GM12878 (cell line): Measurements from ENCODE around the gene PEMT. TPM values are rescaled to one million over a fixed set of nuclear protein-coding genes. Genes with fewer than 3 reads are reported as not detected.

Source experiments
- ATAC-seq: fragments of 200-7000 bp; cut with Tn5 transposase; 3 replicates; pipeline ENCODE4 v1.9.1; 2020; ENCODE audit warnings: mild to moderate bottlenecking, moderate library complexity
- BruUV-seq: library from RNA; stranded (reverse); fragments of 400-500 nt; replicated peaks from 2 replicates; lab custom pipeline; 2021; lab: Mats Ljungman, UMichigan
- CTCF ChIA-PET: fragments of 300-600 bp; sonication (Branson Sonifier 250); formaldehyde crosslinking; extraction: SDS; loops from one replicate; lab custom pipeline; 2021; ENCODE audit warnings: inconsistent platforms; lab: Yijun Ruan, JAX
- POLR2A ChIA-PET: fragments of 350-600 bp; formaldehyde crosslinking; extraction: SDS; loops from one replicate; lab custom pipeline; 2021; ENCODE audit warnings: inconsistent platforms; lab: Charles Lee
- RAD21 ChIA-PET: fragments of 300-600 bp; sonication (Branson Sonifier 250); formaldehyde crosslinking; loops from one replicate; lab custom pipeline; 2023; ENCODE audit warnings: antibody characterized with exemption; ENCODE audit not compliant: unreplicated experiment; lab: Charles Lee
- SMC1A ChIA-PET: fragments of 300-600 bp; sonication (Branson Sonifier 250); formaldehyde crosslinking; loops from one replicate; lab custom pipeline; 2023; ENCODE audit not compliant: unreplicated experiment, uncharacterized antibody; lab: Charles Lee
- DNase-seq: peaks from one replicate; pipeline ENCODE4 v3.0.0-alpha.2; 2011; ENCODE audit warnings: low read depth, low spot score
- FAIRE-seq: peaks from 3 replicates; lab custom pipeline; 2011; peaks lifted over from hg19 to GRCh38; lab: Jason Lieb, UNC
- H2AFZ ChIP-seq: 2 replicates; pipeline ENCODE4 v1.6.0; 2011; ENCODE audit warnings: low read depth, low read length, control low read depth; ENCODE audit not compliant: control insufficient read depth
- H3K27ac ChIP-seq: 2 replicates; pipeline ENCODE4 v1.5.1; 2011; ENCODE audit warnings: control low read depth; ENCODE audit not compliant: control insufficient read depth, insufficient read depth
- H3K27me3 ChIP-seq, 2 experiments: replicated peaks in 1 of 2; 2 replicates each; pipeline versions ENCODE4 v1.6.0 to v1.6.1; 2011; ENCODE audit warnings: low read length in 1 of 2; ENCODE audit not compliant: control insufficient read depth in 2 of 2, insufficient read depth in 2 of 2
- H3K36me3 ChIP-seq, 2 experiments: 2 replicates each; pipeline ENCODE4 v1.5.1; 2011; ENCODE audit warnings: low read length in 1 of 2; ENCODE audit not compliant: control insufficient read depth in 2 of 2, insufficient read depth in 2 of 2
- H3K4me1 ChIP-seq: 2 replicates; pipeline ENCODE4 v1.6.1; 2011; ENCODE audit warnings: mild to moderate bottlenecking, low read length, moderate library complexity, mixed read lengths; ENCODE audit not compliant: control insufficient read depth, insufficient read depth
- H3K4me2 ChIP-seq: 2 replicates; pipeline ENCODE4 v1.6.0; 2011; ENCODE audit warnings: control low read depth; ENCODE audit not compliant: control insufficient read depth, insufficient read depth
- H3K4me3 ChIP-seq: fragments of 200-600 bp; sonication (generic); 2 replicates; pipeline ENCODE4 v1.5.1; 2016
- H3K79me2 ChIP-seq: 2 replicates; pipeline ENCODE4 v1.6.0; 2011; ENCODE audit warnings: low read length; ENCODE audit not compliant: control insufficient read depth, insufficient read depth
- H3K9ac ChIP-seq: 2 replicates; pipeline ENCODE4 v1.8.0; 2011; ENCODE audit warnings: low read length, control low read depth, mixed read lengths; ENCODE audit not compliant: control insufficient read depth, insufficient read depth
- H3K9me3 ChIP-seq: replicated peaks from 3 replicates; pipeline ENCODE4 v1.5.1; 2011; ENCODE audit warnings: mild to moderate bottlenecking, low read length; ENCODE audit not compliant: control insufficient read depth, insufficient read depth
- H4K20me1 ChIP-seq: 2 replicates; pipeline ENCODE4 v1.6.0; 2011; ENCODE audit not compliant: control insufficient read depth, insufficient read depth
- CHD4 ChIP-seq: fragments of 200-600 bp; sonication (generic); IDR thresholded peaks from 2 replicates; pipeline ENCODE4 v1.6.1; 2016; ENCODE audit warnings: mild to moderate bottlenecking
- ELK1 ChIP-seq: IDR thresholded peaks from 2 replicates; pipeline ENCODE4 v1.6.1; 2012; ENCODE audit warnings: low read depth, low read length, improper control_type of control experiment
- IKZF1 ChIP-seq: fragments of 450-650 bp; conservative IDR thresholded peaks from 2 replicates; pipeline ENCODE4 v1.6.1; 2017; ENCODE audit warnings: antibody characterized with exemption, mild to moderate bottlenecking
- JUND ChIP-seq: IDR thresholded peaks from 2 replicates; pipeline ENCODE4 v1.6.1; 2012; ENCODE audit warnings: low read depth, mild to moderate bottlenecking, low read length, improper control_type of control experiment, moderate library complexity
- NFYA ChIP-seq: IDR thresholded peaks from 2 replicates; pipeline ENCODE4 v1.6.1; 2011; ENCODE audit warnings: low read depth, mild to moderate bottlenecking, low read length, improper control_type of control experiment, borderline replicate concordance
- NR2F1 ChIP-seq: fragments of 450-650 bp; conservative IDR thresholded peaks from 2 replicates; pipeline ENCODE4 v1.6.1; 2017; ENCODE audit warnings: mild to moderate bottlenecking
- PAX5 ChIP-seq: IDR thresholded peaks from 2 replicates; pipeline ENCODE4 v1.6.1; 2011; ENCODE audit warnings: low read depth, low read length, borderline replicate concordance
- RELA ChIP-seq: fragments of 450-650 bp; IDR thresholded peaks from 2 replicates; pipeline ENCODE4 v1.8.0; 2014; ENCODE audit warnings: borderline replicate concordance; ENCODE audit not compliant: partially characterized antibody
- SMAD1 ChIP-seq: fragments of 450-650 bp; IDR thresholded peaks from 2 replicates; pipeline ENCODE4 v1.6.1; 2018; ENCODE audit warnings: mild to moderate bottlenecking, low read depth; ENCODE audit not compliant: partially characterized antibody
- SMC3 ChIP-seq: IDR thresholded peaks from 2 replicates; pipeline ENCODE4 v1.6.1; 2011; ENCODE audit warnings: low read length, improper control_type of control experiment, borderline replicate concordance
- USF1 ChIP-seq: IDR thresholded peaks from 2 replicates; pipeline ENCODE4 v1.6.1; 2011; ENCODE audit warnings: borderline replicate concordance, low read depth, mild to moderate bottlenecking, moderate library complexity, mixed read lengths, low read length; ENCODE audit not compliant: insufficient read depth; ENCODE audit errors: extremely low read length
- ZNF24 ChIP-seq: fragments of 450-650 bp; IDR thresholded peaks from 2 replicates; pipeline ENCODE4 v1.6.1; 2017; ENCODE audit warnings: antibody characterized with exemption, mild to moderate bottlenecking
- ZNF687 ChIP-seq: fragments of 450-650 bp; IDR thresholded peaks from 2 replicates; pipeline ENCODE4 v1.6.1; 2017; ENCODE audit warnings: mild to moderate bottlenecking, moderate library complexity
- WGBS: methylation state at CpG from one replicate; pipeline ENCODE4 v1.1.6; 2016; ENCODE audit warnings: low lambda C conversion rate; ENCODE audit not compliant: insufficient replicate concordance, insufficient coverage; ENCODE audit errors: missing lambda C conversion rate; 5-methylcytosine and 5-hydroxymethylcytosine counted together
- in situ Hi-C: fragments of 300-500 bp; cut with MboI; formaldehyde crosslinking; loops from 9 replicates; pipeline ENCODE4 v1.14.3; 2018; ENCODE audit warnings: mixed read lengths
- intact Hi-C: fragments of 100-400 bp; cut with micrococcal nuclease; formaldehyde crosslinking; loops from one replicate; pipeline ENCODE4 v1.14.2; 2022; ENCODE audit not compliant: unreplicated experiment
- polyA plus RNA-seq, 11 experiments: library from polyadenylated mRNA; depleted of rRNA in 4 of 11; unstranded in 6 of 11; stranded (reverse) in 5 of 11; fragments of >200 nt; fragmentation: Nextera tagmentation in 4 of 11; fragmentation: Illumina TruSeq in 1 of 11; extraction: Ambion mirVana in 4 of 11; extraction: Trizol in 1 of 11; gene quantifications; 1 replicate in 1 of 11; 2 replicates in 10 of 11; pipeline versions ENCODE4 v1.2.1 to v1.2.3, GENCODE V29; 2011 to 2016; ENCODE audit warnings: inconsistent platforms in 2 of 11, missing spikeins in 2 of 11, low read depth in 1 of 11
- total RNA-seq, 4 experiments: library from RNA; depleted of rRNA in 3 of 4; stranded (reverse); fragments of >200 nt in 3 of 4; fragmentation: Illumina TruSeq in 1 of 4; extraction: Trizol in 1 of 4; gene quantifications; 2 replicates each; pipeline versions ENCODE4 v1.2.1 to v1.2.3, GENCODE V29; 2013 to 2021

Gene PEMT
- total and polyA plus RNA-seq, 10 of the 15 experiments (the other 5 are each of a cell fraction or from before 2014, with no cell fraction given) = 2.8 to 44.7 (median 25.4) TPM

GRCh38 chr17:17506893-17507464, 84.5 kb downstream of the PEMT start:
- Histone ChIP-seq H2AFZ (no peak overlapping the region), H3K27me3 (no peaks in the 10 kb centered on the region), H3K9ac (no peak overlapping the region), H3K27ac (no peak overlapping the region), H4K20me1 (no peaks in the 10 kb centered on the region), H3K79me2 (no peaks in the 10 kb centered on the region), H3K9me3 (no peaks in the 10 kb centered on the region), H3K4me3 (no peak overlapping the region), H3K36me3 (no peaks in the 10 kb centered on the region), H3K4me2 (no peak overlapping the region), H3K4me1 (no peaks in the 10 kb centered on the region)
- ATAC-seq = no peak
- DNase-seq = no peak
- no peak for FAIRE-seq
- no TSS peak for BruUV-seq
- ChIA-PET RAD21 (no interaction called here), SMC1A (no interaction called here), POLR2A (no interaction called here), CTCF (interaction anchor here (1.2 kb wide), 1 partner anchor 11 kb away, joined by 4 read pairs; no protein-coding TSS in a partner anchor)
- 24% methylated on average over 16 of the region's 17 CpGs for WGBS
- in situ Hi-C loops (no loop called here), intact Hi-C loops (no loop called here)
- TF ChIP-seq CHD4 (no peak), JUND (no peak), NFYA (no peak), IKZF1 (no peak), SMC3 (no peak), RELA (no peak), NR2F1 (no peak), PAX5 (no peak), USF1 (no peak), SMAD1 (no peak), ZNF24 (no peak), ELK1 (no peak), ZNF687 (no peak)
